Fibroblast of skin of back (primary cell): ENCODE measurements around the gene ST3GAL3.

Source experiments
- DNase-seq: peaks from one replicate; pipeline ENCODE4 v3.0.0-alpha.2; 2013

Gene ST3GAL3

GRCh38 chr1:43969746-43970466 is 262.6 kb downstream of the ST3GAL3 start, which contains the start of gene DPH2:
TSS of gene DPH2 (plus strand) at chr1:43970010. CDS start at chr1:43970176, 166 bp downstream.
- peak; percentile 98 for DNase-seq

GRCh38 chr1:43970502-43970901 is 263.2 kb downstream of the ST3GAL3 start:
- no peak for DNase-seq

GRCh38 chr1:43970911-43971310 is 263.6 kb downstream of the ST3GAL3 start:
- no peak for DNase-seq

GRCh38 chr1:43971336-43971980 is 264.1 kb downstream of the ST3GAL3 start:
- DNase-seq: no peak

- no peak for DNase-seq
These were observed 266.7 kb downstream of the ST3GAL3 start for GRCh38 chr1:43973981-43974442.

- peak; percentile 94 for DNase-seq
These were observed 267.3 kb downstream of the ST3GAL3 start, which contains the start of gene ATP6V0B for GRCh38 chr1:43974443-43975248. TSS of gene ATP6V0B (plus strand) at chr1:43974960. CDS start at chr1:43975041, 81 bp downstream.

- DNase-seq: no peak
These were observed 268.1 kb downstream of the ST3GAL3 start for GRCh38 chr1:43975249-43975961.

- DNase-seq: no peak
These were observed 268.7 kb downstream of the ST3GAL3 start for GRCh38 chr1:43976045-43976444.

- DNase-seq: no peak
These were observed 269.6 kb downstream of the ST3GAL3 start for GRCh38 chr1:43976890-43977289.

- no peak for DNase-seq
These were observed 270.3 kb downstream of the ST3GAL3 start for GRCh38 chr1:43977376-43978263.

GRCh38 chr1:43978264-43978550 is 270.9 kb downstream of the ST3GAL3 start:
- DNase-seq: no peak

- DNase-seq: peak; percentile 52
These were observed 271.4 kb downstream of the ST3GAL3 start, which contains the start of gene B4GALT2 for GRCh38 chr1:43978551-43979260. TSS of gene B4GALT2 (plus strand) at chr1:43979210. CDS start at chr1:43981161, 1,951 bp downstream.

- DNase-seq: no peak
These were observed 271.9 kb downstream of the ST3GAL3 start for GRCh38 chr1:43979261-43979527.

GRCh38 chr1:43979528-43980254 is 272.4 kb downstream of the ST3GAL3 start:
- DNase-seq: peak; percentile 71

- DNase-seq: no peak
These were observed 273.2 kb downstream of the ST3GAL3 start for GRCh38 chr1:43980255-43981134.
